CD4-positive, alpha-beta T cell treated with Interferon gamma for 1 hour (primary cell): Measurements from ENCODE around the gene GPR17.
A peak's percentile ranks its signal among the peaks of the same experiment; 100 is the strongest.

Source experiments
- DNase-seq: peaks from one replicate; pipeline ENCODE4 v3.0.0-alpha.2; 2020

GPR17 gene

DNA sequence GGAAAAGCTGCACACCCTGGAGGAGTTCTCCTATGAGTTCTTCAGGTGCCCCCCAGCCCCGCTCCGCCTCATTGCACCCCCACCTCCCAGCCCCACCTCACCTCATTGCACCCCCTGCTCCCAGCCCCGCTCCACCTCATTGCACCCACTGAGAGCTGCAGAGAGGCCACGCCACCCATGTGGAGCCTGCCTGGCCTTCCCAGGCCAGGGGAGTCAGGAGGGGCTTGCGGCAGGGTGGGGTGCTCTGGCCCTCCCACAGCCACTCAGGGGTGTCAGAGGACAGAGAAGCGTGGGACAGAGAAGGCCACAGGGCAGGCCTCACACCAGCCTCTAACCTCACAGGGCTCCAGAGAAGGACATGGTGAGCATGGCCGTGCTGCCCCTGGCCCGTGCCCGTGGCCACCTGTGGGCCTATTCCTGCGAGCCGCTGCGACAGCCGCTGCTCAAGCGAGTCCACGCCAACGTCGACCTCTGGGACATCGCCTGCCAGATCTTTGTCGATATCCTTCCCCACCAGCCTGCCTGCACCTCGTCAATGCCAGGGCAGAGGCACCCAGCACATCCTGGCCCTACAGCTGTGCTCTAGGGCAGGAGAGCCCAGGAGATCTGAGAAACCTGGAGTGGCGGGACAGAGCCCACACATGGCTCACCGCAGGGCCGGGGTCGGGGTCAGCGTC is 15.0 kb upstream of the GPR17 start:
- no peak for DNase-seq

DNA sequence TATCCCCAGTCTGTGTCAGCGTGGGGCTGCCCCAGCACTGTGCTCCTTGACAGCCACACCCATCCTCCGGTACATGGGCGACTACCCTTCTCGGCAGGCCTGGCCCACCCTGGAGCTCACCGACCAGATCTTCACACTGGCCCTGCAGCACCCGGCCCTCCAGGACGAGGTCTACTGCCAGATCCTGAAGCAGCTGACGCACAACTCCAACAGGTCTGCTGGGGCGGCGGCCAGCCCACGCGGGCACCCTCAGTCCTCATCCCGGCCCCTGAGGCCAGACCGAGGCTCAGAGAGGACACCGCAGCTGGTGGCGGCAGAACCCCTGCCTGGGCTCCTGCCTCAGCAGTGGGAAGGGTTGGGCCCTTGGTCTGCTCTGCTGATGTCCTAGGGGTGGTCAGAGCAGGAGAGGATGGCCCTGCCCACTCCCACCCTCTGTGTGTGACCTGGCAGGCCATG is 14.4 kb upstream of the GPR17 start:
- no peak for DNase-seq

DNA sequence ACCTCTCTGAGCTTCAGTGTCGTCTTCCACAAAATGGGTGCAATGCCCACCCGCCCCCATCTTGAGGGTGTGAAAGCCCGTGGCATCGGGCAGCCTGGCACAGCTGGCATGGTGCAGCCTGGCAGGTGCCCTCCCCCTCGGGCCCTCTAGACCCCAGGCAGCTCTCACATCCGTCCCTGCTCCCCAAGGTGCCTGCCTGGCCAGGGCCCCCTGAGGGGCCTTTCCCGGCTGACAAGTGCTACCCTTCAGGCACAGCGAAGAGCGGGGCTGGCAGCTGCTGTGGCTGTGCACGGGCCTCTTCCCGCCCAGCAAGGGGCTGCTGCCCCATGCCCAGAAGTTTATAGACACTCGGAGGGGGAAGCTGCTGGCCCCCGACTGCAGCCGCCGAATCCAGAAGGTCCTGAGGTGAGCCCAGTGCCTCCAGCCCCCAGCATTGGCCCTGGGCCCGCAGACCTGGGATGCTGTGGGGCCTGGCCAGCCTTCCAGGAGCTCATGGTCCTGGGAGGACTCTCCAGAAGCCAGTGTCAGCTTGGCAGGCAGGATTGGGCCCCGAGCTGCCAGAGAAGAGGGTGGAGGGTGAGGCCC is 13.9 kb upstream of the GPR17 start:
- no peak for DNase-seq

DNA sequence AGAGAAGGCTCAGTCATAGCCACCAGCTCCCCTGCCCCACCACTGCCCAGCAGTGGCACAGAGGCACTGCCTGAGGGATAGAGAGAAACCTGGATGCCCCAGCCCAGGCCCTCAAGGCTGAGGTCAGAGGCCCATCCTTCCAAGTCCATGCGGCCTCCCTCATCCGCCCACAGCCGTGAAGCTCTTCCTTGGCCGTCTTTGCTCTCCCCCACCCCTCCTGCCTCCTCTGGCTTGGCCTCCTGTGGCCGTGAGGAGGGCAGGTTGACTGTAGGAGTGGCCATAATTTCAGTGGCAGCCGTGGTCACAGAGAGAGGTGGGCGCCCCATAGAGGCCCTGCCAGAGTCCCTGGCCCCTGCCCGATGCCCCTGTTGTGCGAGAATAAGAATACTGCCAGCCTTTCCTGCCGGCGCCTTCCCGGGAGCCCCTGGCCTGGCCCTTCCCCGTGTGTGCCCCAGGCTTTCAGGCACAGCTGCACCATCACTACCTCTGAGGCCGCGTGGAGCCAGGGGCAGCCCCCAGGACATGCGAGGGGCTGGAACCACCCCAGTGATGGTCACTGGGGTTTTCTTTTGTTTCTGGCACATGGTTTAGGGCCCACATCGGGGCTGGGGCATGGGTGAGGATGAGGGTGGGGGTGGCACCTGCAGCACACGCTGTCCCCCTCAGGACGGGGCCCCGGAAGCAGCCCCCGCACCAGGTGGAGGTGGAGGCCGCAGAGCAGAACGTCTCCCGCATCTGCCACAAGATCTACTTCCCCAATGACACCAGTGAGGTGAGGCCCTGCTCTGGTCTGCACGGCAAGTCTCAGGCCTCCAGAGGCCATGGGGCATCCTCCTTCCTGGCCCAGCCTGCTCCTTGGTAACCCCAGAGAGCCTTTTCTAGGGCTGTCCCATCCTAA is 13.1 kb upstream of the GPR17 start:
- peak; percentile 54 for DNase-seq

DNA sequence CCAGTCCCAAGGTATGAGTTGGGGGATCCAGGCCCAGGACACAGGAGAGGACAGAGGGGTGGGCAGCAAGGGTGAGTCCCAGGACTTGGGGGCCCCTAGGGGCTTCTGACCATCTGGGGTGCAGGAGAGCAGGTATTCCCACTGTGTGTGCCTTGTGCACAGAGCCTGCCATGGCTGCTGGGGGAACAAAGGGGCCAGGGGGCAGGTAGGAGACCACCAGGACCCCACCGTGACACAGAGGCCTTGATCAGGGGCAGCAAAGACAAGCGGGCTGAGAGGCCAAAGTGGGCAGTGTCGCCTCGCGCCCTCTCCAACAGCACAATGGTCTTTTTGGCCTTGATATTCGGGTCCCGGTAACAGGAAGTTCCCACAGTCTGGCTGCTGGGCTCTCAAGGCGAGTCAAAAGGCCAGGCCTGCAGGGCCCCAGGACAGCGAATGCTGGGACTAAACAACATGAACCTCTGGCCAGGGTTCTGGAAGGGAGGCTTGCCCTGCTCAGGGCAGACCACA is 12.3 kb upstream of the GPR17 start:
- DNase-seq = no peak

DNA sequence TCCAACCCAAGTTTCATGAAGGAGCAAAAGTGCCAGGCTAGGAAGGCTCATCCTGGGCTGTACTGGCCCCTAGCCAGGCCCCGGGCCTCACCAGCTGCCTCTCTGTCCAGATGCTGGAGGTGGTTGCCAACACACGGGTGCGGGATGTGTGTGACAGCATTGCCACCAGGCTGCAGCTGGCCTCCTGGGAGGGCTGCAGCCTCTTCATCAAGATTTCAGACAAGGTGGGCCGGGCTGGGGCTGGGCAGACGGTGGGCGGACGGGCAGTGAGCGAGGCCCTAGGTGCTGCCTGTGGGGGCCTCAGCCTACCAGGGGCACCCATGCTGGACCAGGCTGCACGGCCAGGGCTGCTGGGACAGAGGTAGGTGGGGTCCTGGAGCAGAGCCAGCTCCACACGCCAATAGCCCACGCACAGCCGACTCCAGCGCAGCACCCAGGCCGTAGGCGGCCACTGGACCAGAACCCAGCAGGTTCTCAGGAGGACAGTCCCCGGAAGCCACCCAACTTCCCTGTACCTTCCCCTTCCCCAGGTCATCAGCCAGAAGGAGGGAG is 11.8 kb upstream of the GPR17 start:
- DNase-seq = no peak

DNA sequence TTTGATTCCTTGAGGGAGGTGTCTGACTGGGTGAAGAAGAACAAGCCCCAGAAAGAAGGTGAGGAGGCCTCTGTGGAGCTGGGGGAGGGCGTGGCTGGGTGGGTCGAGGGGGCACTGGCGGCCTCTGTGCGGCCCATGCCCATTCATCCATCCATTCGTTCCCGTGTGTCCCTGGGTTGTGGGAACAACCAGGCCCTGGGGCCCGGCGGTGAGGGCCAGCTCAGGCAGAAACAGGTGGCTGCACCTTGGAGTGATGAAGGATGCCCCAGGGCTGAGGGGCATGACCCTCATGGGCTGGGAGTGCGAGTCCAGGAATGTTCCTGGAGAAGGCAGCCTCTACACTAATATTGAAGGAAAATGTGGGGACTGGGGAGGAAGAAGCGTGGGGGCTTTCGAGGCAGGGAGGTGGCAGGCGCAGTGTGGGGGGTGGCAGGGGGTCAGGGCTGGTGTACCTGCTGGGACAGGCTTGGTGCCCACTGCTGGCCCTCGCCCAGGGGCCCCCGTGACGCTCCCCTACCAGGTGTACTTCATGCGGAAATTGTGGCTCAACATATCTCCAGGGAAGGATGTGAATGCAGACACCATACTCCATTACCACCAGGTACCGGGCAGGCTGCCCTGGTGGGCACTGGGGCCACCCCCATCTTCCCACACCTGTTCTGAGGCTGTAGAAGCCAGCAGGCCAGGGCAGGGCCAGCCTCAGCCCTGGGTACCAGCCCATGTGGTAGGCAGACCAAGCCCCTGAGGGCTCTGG is 11.2 kb upstream of the GPR17 start:
- DNase-seq = no peak

DNA sequence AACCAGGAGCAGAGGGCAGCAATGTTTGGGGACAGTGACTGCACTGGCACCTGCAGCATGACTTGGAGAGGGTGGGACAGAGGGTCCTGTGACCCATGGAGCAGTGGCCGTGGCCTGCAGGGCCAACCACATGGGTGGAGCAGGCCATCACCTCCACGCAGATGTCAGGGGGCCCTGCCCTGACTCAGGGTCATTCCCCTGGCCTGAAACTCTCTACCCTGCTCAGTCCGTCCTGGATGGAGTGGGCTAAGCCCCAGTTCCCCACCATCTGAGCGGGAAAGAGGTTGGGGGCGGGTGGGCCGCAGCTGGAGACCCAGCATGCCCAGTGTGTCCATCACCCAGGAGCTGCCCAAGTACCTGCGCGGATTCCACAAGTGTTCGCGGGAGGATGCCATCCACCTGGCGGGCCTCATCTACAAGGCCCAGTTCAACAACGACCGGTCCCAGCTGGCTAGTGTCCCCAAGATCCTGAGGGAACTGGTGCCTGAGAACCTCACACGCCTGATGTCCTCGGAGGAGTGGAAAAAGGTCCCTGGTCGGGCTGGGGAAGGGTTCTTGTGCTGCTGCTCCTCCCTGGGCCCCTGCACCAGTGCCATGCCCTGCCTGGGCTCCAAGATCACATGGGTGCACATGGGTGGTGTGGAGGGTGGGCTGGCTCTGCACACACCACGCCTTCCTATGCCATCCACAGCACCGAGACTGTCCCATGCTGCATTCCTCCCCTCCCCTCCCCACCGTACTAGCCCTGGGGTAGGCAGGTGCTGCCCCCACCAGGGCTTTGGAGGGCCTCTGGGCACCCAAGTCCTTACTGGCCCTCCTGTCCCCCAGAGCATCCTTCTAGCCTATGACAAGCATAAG is 10.3 kb upstream of the GPR17 start:
- DNase-seq = no peak

DNA sequence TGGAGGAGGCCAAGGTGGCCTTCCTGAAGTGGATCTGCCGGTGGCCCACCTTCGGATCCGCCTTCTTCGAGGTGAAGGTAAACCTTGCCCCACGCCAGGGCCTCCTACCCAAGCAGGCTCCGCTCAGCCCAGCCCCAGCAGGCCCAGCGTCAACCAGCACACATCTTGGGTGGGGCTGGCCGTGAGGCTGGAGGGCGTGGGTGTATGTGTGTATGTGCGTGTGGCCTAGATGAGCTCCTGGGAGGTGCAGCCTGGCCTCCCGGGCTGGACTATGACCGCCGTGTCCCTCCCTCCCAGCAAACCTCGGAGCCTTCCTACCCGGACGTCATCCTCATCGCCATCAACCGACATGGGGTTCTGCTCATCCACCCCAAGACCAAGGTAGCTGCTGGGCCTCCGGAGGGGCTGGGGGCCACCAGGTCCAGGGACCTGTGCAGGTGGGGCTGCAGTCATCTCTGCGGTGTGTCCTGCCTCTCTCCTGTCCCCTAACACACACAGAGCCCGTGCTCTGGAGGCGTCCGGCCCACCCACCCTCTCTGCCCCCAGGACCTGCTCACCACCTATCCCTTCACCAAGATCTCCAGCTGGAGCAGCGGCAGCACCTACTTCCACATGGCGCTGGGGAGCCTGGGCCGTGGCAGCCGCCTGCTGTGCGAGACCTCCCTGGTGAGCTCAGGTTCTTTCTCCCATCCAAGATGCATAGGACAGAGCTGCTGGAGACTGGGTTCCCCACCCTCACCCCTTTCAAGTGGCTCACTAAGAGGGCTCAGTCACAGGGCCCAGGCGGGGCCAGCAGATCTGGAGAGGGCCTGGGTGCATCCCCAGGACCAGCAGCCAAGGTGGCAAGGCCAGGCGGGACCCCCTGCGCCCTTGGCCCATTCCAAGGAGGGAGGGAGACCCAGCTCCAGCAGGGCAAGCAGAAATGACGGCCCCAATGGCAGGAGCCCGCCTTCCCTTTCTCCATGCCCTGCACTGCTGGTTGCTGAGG is 9.4 kb upstream of the GPR17 start:
- DNase-seq = no peak

DNA sequence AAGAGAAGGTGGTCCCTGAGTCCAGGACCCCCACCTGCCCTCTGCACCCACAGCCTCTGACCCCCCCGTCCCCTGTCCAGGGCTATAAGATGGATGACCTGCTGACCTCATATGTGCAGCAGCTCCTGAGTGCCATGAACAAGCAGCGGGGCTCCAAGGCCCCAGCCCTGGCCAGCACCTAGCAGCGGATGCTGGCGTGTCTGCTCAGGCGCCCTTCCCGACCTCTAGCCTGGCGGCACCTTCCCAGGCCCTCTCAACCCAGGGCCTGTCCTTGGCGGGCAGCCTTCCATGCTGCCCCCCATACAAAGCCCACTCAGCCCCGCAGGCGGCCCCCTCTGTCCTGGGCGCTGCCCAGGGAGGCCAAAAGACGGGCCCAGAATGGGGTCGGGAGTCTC is 8.7 kb upstream of the GPR17 start:
- DNase-seq = no peak

DNA sequence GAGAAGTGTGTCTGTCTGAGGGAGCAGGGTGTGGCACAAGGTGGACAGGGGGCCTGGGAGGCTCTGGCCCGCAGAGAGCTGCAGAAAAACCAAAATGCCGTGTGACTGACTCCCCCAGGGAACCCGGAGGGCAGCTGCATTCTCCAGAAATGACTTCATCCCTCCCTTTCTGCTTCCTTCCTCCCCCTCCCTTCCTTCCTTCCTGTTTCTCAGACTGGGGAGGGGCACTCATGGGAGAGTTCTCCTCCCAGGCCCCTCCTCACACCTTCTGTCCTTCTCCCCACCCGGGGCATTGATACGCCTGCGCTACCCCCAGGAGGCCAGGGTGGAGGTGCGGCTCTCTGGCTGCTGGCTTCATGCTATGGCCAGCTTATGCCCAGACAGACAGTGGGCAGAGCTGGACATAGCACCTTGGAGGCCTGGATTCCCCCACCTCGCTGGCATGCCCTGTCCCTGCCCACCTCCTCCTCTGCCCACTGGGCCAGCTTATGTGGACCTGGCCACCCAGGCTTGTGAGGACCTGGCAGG is 8.2 kb upstream of the GPR17 start:
- peak; percentile 26 for DNase-seq

DNA sequence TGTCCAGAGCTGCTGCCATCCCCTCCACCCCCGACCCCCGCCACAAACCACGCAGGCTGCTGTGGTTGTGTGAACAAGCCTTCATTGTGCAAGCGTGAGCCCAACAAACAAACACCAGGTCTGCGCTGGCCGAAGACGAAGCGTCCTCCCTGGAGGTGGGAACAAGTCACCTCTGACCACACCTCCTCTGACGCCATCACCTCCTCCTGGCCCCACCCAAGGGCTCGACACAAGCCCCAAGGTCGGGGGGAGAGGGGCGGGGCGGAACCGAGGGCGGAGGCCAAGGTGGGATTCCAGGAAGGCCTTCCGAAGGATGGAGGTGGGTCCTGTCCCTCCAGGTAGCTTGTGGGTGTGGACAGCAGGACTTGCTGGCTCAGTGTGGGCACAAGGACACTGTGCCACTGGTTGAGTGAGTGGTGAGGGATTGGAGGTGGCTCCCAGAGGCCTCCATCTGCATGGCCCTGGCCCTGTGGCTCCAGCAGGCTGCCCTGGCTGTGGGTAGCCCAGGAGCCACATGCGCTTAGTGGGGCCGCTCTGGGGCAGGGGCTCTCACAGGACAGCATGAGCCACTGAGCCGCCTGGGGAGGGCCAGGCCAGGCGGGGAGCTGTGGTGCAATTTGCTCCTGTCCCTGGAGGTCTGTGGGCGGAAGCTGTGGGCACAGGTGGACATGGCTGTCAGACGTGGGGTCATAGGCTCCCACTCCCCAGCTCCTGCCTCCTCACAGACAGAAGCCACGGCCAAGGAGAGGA is 7.4 kb upstream of the GPR17 start:
- no peak for DNase-seq

DNA sequence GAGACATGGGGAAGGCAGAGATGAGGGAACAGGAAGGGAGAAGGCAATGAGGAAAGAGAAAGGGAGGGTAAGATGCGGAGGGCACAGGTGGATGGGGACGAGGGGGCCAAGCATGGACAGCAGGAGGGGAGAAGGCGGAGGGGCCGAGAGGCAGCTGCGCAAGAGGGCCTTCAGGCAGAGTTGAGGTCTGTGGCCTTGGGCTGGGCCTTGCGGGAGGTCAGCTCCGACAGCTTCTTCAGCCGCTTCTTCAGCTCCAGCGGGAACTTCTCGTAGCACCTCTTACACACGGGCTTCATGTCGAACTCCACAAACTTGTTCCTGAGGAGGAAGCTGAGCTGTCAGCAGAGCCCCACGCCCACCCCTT is 6.9 kb upstream of the GPR17 start:
- no peak for DNase-seq

DNA sequence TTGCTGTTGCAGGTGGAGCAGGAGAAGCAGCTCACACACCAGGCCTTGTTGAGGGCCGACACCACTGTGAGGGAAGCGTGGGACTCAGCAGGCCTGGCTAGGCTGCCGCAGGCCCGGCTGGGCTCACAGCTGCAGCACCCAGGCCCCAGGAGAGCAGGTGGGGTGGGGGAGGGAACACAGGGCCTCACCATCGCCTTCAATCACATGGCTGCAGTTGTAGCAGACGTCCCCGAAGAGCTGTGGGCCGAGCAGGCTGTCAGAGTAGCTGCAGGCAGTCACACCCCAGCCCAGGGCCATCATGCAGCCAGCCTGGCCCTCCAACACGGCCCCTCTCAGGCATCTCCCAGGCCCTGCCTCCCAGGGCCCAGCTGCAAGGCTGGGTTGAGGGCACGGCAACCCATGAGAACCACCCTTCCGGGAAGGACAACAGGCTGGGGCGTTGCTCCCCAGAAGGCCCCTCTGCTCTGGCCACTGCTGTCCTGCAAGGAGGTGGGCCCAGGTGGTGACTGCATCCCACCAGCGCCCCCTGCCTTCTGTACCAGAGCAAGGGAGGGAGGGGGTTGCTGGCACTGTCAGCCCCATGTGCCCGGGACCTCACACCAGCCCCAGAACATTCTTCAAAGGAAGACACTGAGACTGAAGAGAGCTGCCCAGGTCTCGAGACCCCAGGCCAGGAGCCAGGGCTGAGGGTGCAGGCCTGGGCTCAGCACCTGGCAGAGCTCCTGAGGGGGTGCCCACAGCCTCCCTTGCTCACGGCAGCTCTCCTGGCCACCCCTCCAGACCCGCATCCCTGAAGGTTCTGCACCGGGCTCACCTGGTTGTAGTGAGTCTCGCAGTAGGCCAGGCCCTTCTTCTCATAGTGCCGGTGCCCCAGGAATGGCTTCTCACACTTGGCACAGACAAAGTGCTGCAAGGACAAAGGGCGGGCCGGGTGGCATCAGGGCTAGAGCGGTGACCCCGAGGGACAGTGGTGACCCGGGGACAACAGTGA is 5.6 kb upstream of the GPR17 start:
- DNase-seq = peak; percentile 46

DNA sequence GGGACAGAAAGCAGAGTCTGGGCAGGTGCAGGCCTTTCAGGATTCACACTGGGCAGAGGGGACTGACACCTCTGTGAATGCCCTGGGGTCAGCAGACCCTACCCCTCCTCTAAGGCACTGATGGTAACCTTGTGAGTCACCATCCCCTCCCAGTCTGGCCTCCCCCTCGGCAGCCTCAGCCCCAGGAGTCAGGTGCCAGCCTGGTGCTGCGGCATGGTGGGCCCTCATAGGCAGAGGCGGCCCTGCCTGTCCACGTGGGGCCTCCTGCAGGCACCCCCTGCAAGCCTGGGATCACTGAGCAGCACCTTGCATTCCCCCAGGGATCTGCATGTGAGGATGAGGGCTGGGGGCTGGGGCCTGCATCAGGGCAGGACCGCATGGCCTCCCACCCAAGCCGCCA is 4.8 kb upstream of the GPR17 start:
- no peak for DNase-seq

DNA sequence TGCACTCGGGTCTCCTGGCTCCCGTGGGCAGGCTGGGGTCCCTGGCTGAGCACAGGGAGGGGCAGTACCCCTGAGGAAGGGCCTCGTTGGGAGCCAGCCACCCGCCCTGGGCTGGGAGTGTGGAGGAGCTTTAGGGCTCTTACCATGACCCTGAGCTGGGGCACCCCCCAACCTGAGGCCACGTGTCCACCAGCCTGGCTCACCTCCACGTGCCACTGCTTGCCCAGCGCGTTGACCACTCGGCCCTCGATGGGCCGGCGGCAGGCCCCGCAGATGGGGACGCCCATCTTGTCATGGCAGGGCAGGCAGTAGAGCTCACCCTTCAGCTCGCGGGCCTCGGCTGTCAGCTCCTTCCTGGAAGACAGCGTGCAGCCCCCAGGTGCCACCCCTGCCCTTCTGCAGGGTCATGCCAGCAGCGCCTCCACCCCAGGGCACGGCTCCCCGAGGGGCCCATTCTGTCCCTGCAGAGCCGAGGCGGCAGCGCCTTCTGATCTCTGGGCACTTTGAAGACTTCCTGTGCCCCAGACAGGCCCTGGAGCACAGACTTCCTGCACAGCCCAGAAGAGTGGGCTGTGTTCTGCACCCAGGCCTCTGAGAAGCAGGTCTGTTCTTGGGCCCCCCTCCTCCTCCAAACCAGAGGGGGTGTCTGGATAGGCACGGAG is 4.0 kb upstream of the GPR17 start:
- DNase-seq = peak; percentile 47

DNA sequence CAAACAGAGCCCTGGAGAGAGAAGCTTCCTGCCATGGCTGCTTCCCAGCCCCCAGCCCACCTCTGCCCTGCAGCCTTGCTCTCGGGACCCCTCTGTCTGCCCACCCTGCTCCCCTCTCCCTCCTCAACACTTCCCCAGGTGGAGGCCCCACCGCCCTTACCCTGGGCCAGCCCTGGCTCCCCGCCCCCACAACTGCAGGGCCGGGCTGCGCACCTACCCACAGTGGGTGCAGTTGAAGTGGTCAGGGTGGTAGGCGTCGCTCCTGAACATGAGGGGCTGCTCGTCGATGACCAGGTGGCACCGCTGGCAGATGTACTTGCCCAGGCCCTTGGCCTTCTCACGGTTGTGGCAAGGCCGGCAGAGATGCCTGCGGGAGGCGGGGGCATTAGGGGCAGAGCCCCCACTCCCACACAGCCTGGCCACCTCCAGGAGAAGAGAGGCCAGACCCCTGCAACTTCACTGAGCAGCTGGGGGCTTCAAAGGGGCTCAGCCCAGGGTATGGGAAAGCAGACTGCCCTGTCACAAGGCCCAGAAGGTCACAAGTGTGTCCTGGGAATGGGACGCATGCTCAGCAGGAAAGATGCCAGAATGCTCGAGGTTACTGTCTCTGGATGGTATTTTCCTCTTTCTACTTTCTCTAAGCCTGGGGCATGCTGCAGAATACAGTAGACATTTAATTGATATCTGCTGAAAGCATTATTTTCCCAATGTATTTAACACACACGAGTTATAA is 3.1 kb upstream of the GPR17 start:
- no peak for DNase-seq
